Gastrocnemius medialis (tissue), 4 donors: ENCODE results near the gene IQCH.

Experiments
- CTCF ChIP-seq, 5 experiments: fragments of 450-650 bp in 3 of 5; fragments of 200-600 bp in 2 of 5; sonication (generic) in 2 of 5; IDR thresholded peaks in 4 of 5; conservative IDR thresholded peaks in 1 of 5; 1 replicate in 4 of 5; 2 replicates in 1 of 5; pipeline ENCODE4 v1.5.1; 2016 to 2019; ENCODE audit warnings: antibody characterized with exemption in 5 of 5, mild to moderate bottlenecking in 3 of 5, moderate library complexity in 3 of 5
- POLR2A ChIP-seq, 2 donors: fragments of 450-650 bp; IDR thresholded peaks; one replicate each; pipeline ENCODE4 v1.6.1; 2017; ENCODE audit warnings: antibody characterized with exemption in 2 of 2, mild to moderate bottlenecking in 2 of 2, moderate library complexity in 2 of 2

- no peak for TF ChIP-seq CTCF (IDR thresholded peaks at IDR 0.05 in 4 of 5, conservative IDR thresholded peaks at IDR 0.05 in 1 of 5)
- TF ChIP-seq POLR2A (IDR thresholded peaks at IDR 0.05), result no peak
These were observed 22.1 kb downstream of the IQCH start for GRCh38 chr15:67276666-67277065.
